ENCODE results near the gene COL6A1. TPM values are rescaled to one million over a fixed set of nuclear protein-coding genes. Genes with fewer than 3 reads are reported as not detected.
A peak's percentile ranks its signal among the peaks of the same experiment; 100 is the strongest.
"Not testable (repeated sequence)": the region's sequence is repeated elsewhere in the genome, so short reads cannot be mapped to it uniquely, and the experiment has no call there.

Gene COL6A1
- total and polyA plus RNA-seq, 12 donors: 71.9 to 388 (median 143) TPM

DNA sequence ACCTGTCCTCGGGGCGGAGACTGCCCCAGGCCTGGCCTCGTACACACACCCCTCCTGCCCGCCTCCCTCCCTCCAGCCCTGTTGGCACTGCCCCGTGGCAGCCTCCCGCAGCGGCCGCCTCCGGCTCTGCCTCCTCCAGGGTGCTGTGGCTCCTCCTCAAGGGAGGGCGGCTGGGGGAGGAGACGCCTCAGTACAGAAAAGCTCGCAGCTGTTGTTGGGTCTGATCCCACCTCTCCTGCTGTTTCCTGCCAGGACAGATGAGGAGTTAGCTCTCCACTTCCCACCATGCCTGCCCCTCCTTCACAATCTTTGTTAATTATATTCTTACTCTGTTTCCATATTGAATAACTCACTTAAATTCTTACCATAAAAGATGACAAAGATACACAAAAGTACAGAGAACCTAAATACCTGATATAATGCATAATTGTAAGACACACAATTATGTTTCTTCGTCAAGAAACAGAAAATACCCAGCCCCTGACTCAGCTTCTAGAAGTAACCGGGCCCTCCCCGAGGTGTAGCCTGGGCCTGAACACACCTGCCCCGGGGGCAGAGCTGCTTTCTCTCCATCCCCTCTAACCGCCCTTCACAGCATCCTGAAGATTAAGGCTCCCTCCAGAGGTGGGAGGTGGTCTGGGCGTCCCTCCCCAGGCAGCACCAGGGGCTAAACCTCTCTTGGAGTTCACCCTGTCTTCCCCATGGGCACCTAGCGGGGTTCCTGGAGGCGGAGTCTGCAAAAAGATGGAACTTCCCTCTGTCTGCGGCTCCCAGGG lies 30.6 kb upstream of the COL6A1 start:
- Histone ChIP-seq H3K9me3 (no peaks in the 10 kb centered on the region), H3K4me1 (peaks cover 4 to 53% (median 22%) of the 10 kb centered on the region in 9 donors), H3K27me3 (peaks cover 0 to 12% (median 0%) of the 10 kb centered on the region in 7 donors), H3K36me3 (no peaks in the 10 kb centered on the region), H3K4me3 (peak overlapping the region in 1 of 10 donors; percentile 7), H3K27ac (peak overlapping the region in 5 of 10 donors; percentile 44 to 72 (median 63))
- DNase-seq (peak; percentile 48 to 56), ATAC-seq (peak; percentile 34 to 68 (median 56))
- 51 to 58% methylated on average over 21 of the region's 21 CpGs for WGBS, 2 donors
- TF ChIP-seq, protein P1, sequence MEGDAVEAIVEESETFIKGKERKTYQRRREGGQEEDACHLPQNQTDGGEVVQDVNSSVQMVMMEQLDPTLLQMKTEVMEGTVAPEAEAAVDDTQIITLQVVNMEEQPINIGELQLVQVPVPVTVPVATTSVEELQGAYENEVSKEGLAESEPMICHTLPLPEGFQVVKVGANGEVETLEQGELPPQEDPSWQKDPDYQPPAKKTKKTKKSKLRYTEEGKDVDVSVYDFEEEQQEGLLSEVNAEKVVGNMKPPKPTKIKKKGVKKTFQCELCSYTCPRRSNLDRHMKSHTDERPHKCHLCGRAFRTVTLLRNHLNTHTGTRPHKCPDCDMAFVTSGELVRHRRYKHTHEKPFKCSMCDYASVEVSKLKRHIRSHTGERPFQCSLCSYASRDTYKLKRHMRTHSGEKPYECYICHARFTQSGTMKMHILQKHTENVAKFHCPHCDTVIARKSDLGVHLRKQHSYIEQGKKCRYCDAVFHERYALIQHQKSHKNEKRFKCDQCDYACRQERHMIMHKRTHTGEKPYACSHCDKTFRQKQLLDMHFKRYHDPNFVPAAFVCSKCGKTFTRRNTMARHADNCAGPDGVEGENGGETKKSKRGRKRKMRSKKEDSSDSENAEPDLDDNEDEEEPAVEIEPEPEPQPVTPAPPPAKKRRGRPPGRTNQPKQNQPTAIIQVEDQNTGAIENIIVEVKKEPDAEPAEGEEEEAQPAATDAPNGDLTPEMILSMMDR (IDR thresholded peaks at IDR 0.05): no peak
- intact Hi-C loops (cut with DNase I): no loop called here

DNA sequence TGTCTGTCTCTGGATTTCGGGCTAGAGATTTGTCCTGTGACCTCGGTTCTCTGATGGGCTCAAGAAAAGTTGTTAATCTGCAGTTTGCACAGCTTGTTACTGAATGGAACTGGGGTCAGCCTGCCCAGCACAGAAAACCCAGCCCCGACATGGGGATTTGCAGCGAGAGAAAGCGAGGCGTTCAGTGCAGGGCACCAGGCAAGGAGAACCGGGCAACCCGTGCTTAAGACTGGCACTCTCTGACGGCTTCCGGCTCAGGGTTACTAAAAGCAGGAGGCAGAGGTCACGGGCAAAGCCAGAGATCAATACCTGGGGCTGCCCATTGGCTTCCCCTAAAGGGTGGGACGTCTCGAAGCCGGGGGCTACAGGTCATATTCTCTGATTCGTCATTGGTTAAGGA lies 29.9 kb upstream of the COL6A1 start:
- H3K4me1 ChIP-seq: peaks cover 4 to 53% (median 22%) of the 10 kb centered on the region in 9 donors
- whole genome bisulfite sequencing, 2 donors: 88 to 89% methylated on average over 15 of the region's 15 CpGs
- no peak for DNase-seq
- intact Hi-C loops (cut with DNase I): no loop called here
- no peak overlapping the region for H3K4me3 ChIP-seq
- no peak for ATAC-seq
- H3K27me3 ChIP-seq: peaks cover 0 to 12% (median 0%) of the 10 kb centered on the region in 7 donors
- TF ChIP-seq, protein P1 (IDR thresholded peaks at IDR 0.05): no peak
- peak overlapping the region in 3 of 10 donors; percentile 44 to 72 (median 58) for H3K27ac ChIP-seq
- H3K36me3 ChIP-seq: no peaks in the 10 kb centered on the region
- no peaks in the 10 kb centered on the region for H3K9me3 ChIP-seq

DNA sequence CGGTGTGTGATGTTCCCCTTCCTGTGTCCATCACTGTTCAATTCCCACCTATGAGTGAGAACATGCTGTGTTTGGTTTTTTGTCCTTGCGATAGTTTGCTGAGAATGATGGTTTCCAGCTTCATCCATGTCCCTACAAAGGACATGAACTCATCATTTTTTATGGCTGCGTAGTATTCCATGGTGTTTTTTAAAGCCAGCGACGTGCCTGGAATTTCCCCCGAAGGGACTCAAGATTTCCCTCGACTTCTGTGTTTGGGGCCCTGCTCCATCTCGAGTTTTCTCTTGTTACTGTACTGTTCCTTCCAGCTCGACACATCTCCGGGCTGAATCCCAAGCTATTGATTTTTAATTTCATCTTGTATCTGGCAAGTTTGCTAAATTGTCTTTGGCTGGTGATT lies 29.0 kb upstream of the COL6A1 start:
- Histone ChIP-seq H3K4me1 (peaks cover 6 to 55% (median 25%) of the 10 kb centered on the region in 9 donors), H3K27me3 (peaks cover 0 to 12% (median 0%) of the 10 kb centered on the region in 7 donors), H3K27ac (peak overlapping the region in 6 of 10 donors; percentile 32 to 88 (median 70))
- H3K36me3 ChIP-seq; H3K9me3 ChIP-seq; ATAC-seq; intact Hi-C loops (cut with DNase I); DNase-seq; H3K4me3 ChIP-seq: not testable (repeated sequence)
- 86 to 88% methylated on average over 10 of the region's 10 CpGs for WGBS, 2 donors

DNA sequence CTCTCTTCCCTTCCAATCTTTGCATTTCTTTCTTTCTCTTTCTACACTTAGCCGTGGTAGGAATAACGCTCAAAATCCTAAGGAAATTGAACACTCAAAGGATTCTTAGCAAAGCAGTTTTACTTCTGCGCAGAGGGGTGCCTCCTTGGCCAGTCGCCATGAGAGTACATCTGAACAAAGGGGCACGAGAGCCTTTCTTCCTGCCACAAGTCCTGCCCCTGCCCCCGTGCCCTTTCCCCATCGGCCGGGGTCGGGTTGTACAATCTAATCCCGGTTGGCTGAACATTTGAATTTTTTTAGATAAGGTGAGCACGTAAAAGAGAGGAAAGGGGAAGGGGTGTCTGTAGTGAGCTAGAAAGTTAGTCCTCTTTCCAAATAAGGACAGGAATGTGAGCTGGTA lies 28.6 kb upstream of the COL6A1 start:
- DNase-seq (no peak), ATAC-seq (no peak)
- Histone ChIP-seq H3K4me1 (peaks cover 7 to 60% (median 30%) of the 10 kb centered on the region in 9 donors), H3K36me3 (no peaks in the 10 kb centered on the region), H3K4me3 (no peak overlapping the region), H3K9me3 (no peaks in the 10 kb centered on the region), H3K27me3 (peaks cover 0 to 10% (median 0%) of the 10 kb centered on the region in 7 donors), H3K27ac (peak overlapping the region in 7 of 10 donors; percentile 32 to 88 (median 73))
- TF ChIP-seq, protein P1 (IDR thresholded peaks at IDR 0.05): no peak
- 49 to 53% methylated on average over 11 of the region's 11 CpGs for WGBS, 2 donors
- intact Hi-C loops (cut with DNase I): no loop called here

DNA sequence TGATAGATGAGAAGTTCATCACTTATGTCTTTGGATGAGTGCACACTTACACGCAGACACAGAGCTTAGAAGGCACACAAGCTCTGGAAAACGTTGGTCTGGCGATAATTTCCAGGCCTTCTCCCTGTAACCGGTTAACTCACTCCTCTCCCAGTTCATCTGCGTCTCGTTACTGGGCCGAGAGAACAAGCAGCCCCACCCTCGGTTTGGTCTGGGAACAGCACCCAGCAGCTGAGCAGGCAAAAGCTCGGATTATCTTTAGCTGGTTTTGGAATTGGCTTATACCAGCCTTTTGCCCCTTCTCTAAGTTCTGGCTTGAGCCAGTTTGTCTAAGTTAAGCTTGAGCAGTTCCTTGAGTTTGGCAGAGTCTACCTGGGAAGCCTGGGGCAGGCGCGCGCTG lies 27.3 kb upstream of the COL6A1 start:
- intact Hi-C loops (cut with DNase I): no loop called here
- DNase-seq: no peak
- ATAC-seq: peak in 6 of 8 donors; percentile 26 to 53 (median 40)

More for the DNA sequence above, 27.3 kb upstream of the COL6A1 start:
- H3K36me3 ChIP-seq: no peaks in the 10 kb centered on the region
- TF ChIP-seq, protein P1 (IDR thresholded peaks at IDR 0.05): peak in 6 of 9 donors; percentile 14 to 39 (median 27)
- H3K9me3 ChIP-seq: no peaks in the 10 kb centered on the region
- peaks cover 0 to 8% (median 0%) of the 10 kb centered on the region in 7 donors for H3K27me3 ChIP-seq
- no peak overlapping the region for H3K4me3 ChIP-seq
- peaks cover 10 to 62% (median 39%) of the 10 kb centered on the region in 9 donors for H3K4me1 ChIP-seq
- 32 to 50% methylated on average over 12 of the region's 12 CpGs for WGBS, 2 donors
- peak overlapping the region in 9 of 10 donors; percentile 32 to 88 (median 73) for H3K27ac ChIP-seq

Measured in heart right ventricle (tissue), 16 donors.